ENCODE data around the gene ANKRD34A.

DNA sequence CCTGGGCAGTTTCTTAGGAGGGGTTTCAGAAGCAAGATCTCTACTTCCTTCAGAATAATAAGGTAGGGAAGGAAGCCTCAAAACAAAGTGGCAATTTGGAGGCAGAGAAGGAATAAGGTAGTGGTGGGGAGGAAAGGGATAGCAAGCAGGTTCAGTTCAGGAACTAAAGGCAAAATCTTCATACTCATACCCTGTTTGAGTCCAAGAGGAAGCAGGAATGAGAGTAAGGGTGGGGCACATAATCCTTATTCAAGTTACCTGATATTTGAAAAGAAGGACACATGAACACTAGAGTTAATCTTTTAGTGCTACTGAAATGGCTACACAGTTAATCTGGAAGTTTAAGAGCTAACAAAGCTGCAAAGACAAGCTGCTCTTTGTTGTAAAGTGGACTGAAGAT lies 28.7 kb downstream of the ANKRD34A start:
- TF ChIP-seq, protein P1, sequence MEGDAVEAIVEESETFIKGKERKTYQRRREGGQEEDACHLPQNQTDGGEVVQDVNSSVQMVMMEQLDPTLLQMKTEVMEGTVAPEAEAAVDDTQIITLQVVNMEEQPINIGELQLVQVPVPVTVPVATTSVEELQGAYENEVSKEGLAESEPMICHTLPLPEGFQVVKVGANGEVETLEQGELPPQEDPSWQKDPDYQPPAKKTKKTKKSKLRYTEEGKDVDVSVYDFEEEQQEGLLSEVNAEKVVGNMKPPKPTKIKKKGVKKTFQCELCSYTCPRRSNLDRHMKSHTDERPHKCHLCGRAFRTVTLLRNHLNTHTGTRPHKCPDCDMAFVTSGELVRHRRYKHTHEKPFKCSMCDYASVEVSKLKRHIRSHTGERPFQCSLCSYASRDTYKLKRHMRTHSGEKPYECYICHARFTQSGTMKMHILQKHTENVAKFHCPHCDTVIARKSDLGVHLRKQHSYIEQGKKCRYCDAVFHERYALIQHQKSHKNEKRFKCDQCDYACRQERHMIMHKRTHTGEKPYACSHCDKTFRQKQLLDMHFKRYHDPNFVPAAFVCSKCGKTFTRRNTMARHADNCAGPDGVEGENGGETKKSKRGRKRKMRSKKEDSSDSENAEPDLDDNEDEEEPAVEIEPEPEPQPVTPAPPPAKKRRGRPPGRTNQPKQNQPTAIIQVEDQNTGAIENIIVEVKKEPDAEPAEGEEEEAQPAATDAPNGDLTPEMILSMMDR (IDR thresholded peaks at IDR 0.05), result no peak
- TF ChIP-seq POLR2A (IDR thresholded peaks at IDR 0.05), result no peak

Data from uterus (tissue), 2 donors.